Measurements from ENCODE around the gene ADM2.

GRCh38 chr22:50461979-50462540 is 19.3 kb upstream of the ADM2 start:
- TF ChIP-seq CTCF (IDR thresholded peaks at IDR 0.05), result no peak
- no peak for TF ChIP-seq EP300 (IDR thresholded peaks at IDR 0.05)
- no peak for TF ChIP-seq POLR2A (IDR thresholded peaks at IDR 0.05)
